Measurements from ENCODE around the gene FPGT.

DNA sequence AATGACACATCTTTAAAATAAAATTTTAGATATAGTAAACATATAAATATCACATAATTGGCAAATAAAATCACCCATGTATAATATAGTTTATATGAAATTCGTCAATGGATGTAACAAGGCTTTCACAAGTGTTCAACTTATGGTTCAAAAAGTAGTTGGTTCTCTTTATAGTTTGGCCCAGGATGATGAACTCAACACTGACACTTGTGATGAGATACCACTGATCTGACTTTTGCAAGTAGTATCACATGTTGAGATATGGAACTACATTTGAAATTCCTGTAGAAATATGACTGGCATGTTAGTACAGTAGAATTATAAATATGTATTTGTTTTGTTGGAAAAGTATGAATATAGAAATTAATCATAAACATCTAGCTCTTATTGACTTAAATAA lies 39.0 kb downstream of the FPGT start:
- TF ChIP-seq, protein P1, sequence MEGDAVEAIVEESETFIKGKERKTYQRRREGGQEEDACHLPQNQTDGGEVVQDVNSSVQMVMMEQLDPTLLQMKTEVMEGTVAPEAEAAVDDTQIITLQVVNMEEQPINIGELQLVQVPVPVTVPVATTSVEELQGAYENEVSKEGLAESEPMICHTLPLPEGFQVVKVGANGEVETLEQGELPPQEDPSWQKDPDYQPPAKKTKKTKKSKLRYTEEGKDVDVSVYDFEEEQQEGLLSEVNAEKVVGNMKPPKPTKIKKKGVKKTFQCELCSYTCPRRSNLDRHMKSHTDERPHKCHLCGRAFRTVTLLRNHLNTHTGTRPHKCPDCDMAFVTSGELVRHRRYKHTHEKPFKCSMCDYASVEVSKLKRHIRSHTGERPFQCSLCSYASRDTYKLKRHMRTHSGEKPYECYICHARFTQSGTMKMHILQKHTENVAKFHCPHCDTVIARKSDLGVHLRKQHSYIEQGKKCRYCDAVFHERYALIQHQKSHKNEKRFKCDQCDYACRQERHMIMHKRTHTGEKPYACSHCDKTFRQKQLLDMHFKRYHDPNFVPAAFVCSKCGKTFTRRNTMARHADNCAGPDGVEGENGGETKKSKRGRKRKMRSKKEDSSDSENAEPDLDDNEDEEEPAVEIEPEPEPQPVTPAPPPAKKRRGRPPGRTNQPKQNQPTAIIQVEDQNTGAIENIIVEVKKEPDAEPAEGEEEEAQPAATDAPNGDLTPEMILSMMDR (IDR thresholded peaks at IDR 0.05) = no peak
- no peak for TF ChIP-seq EZH2 (IDR thresholded peaks at IDR 0.05; ENCODE audit: borderline replicate concordance, insufficient read depth, low read depth, low read length, poor library complexity, severe bottlenecking)

Data from B cell (primary cell).